DMS 273 treated with DMSO at 0.1 percent for 48 hours (cell line): ENCODE measurements around the gene SIM2.
A peak's percentile ranks its signal among the peaks of the same experiment; 100 is the strongest.
"Not testable (repeated sequence)": the region's sequence is repeated elsewhere in the genome, so short reads cannot be mapped to it uniquely, and the experiment has no call there.

Source experiments
- DNase-seq: peaks from one replicate; lab custom pipeline; 2025; lab: John Stamatoyannopoulos, UW

The SIM2 gene, protein sequence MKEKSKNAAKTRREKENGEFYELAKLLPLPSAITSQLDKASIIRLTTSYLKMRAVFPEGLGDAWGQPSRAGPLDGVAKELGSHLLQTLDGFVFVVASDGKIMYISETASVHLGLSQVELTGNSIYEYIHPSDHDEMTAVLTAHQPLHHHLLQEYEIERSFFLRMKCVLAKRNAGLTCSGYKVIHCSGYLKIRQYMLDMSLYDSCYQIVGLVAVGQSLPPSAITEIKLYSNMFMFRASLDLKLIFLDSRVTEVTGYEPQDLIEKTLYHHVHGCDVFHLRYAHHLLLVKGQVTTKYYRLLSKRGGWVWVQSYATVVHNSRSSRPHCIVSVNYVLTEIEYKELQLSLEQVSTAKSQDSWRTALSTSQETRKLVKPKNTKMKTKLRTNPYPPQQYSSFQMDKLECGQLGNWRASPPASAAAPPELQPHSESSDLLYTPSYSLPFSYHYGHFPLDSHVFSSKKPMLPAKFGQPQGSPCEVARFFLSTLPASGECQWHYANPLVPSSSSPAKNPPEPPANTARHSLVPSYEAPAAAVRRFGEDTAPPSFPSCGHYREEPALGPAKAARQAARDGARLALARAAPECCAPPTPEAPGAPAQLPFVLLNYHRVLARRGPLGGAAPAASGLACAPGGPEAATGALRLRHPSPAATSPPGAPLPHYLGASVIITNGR

GRCh38 chr21:36698981-36699545, at the start of gene SIM2:
Gene SIM2, plus strand, starts transcription at chr21:36699115. Its CDS starts 632 bp downstream, at chr21:36699747.
- DNase-seq = no peak

DNA sequence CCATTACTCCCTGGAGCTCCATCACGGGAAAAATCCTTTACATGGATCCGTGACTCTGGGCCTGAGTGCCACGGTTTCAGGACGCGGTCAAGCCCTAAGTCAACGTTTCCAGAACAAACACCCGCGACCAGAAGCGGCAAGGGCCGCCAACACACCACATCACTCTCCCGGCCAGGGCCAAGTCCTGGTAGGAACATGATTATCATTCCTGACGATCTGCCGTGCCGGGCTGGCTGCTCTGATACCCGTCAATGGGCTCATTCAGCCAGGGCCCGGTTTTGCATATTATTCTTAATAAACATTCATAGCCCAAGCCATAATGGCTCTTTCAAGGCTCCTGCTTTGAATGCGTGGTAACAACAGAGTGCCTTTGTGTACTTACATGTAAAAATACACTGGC, 44.6 kb upstream of the SIM2 start:
- no peak for DNase-seq

- DNase-seq = no peak
Observed at GRCh38 chr21:36654796-36655325, 44.1 kb upstream of the SIM2 start.

DNA sequence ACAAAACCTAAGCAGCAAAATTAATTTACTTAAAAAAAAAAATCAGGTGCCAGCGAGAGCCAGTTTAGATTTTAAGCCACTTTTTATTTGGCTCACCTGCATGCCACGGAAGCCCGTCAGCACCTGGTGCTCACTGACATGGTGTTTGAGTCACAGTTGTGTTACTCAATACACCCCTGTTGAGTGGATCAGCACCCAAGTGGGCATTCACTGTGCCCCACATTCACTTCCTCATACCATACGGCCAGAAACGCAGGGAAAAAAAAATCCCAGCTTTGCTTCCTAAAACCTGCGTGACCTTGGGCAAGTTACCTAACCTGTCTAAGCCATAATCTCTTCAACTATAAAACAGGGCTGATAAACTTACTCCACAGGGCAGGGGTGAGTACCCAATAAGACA, 42.8 kb upstream of the SIM2 start:
- no peak for DNase-seq

DNA sequence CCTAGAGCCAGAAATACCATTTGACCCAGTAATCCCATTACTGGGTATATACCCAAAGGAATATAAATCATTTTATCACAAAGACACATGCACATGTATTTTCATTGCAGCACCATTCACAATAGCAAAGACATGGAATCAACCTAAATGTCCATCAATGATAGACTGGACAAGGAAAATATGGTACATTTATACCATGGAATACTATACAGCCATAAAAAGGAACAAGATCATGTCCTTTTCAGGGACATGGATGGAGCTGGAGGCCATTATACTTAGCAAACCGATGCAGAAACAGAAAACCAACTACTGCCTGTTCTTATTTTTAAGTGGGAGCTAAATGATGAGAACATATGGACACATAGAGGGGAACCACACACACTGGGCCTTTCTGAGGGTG, 41.6 kb upstream of the SIM2 start:
- DNase-seq = not testable (repeated sequence)

- no peak for DNase-seq
Observed at GRCh38 chr21:36657999-36658398, 40.9 kb upstream of the SIM2 start.

GRCh38 chr21:36658926-36659325, 40.0 kb upstream of the SIM2 start:
- DNase-seq = no peak

DNA sequence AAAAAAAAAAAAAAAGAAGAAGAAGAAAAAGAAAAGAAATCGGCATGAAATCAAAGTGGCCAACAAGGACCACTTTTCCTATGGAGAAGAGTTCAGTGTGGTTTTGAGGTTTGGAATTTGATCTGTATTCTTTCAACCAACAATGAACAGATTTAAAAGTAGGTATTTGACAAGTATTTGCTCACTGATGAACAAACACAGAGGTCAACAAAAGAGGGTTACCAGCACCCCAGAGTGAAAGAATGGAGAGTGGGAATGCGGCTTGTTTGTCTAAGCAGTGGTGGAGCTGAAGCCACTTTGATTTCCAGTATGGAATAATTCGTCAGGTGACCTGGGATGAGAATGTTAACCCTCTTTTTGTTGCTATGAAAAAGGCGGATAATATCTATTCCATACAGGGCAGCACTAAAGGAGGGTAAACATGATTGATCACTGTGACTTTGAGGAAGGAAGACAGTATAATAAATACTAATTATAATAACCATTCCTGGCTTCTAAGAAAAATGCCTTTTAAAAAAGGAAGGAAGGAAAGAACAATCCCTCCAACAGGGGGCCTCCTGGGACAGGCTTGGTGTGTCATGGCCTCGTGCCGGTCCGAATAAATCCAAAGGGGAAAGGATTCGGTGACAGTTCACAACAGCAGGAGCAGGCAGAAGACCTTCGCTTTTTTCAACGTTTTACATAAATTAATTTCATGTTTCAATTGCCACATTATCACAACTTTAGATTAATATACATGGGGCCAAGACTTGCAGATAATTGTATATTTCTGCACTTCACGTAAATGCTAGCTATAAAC, 37.2 kb upstream of the SIM2 start:
- peak; percentile 6 for DNase-seq

- no peak for DNase-seq
Observed at GRCh38 chr21:36663033-36663855, 35.7 kb upstream of the SIM2 start.

GRCh38 chr21:36664662-36664990, 34.3 kb upstream of the SIM2 start:
- DNase-seq = no peak

DNA sequence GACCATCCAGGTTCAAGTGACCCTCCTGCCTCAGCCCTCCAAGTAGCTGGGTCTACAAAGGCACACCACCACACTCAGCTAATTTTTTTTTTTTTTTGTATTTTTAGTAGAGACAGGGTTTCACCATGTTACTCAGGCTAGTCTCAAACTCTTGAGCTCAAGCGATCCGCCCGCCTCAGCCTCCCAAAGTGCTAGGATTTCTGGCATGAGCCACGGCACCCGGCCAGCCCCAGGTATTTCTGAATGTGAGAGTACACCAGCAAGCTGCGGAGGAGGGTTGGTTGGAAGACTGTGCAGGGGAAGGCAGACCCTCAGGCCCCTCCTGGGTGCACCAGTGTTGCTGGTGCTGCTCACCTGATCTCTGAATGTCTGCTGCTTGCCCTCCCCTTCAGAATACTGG, 33.1 kb upstream of the SIM2 start:
- DNase-seq = no peak

GRCh38 chr21:36668713-36669112, 30.2 kb upstream of the SIM2 start:
- no peak for DNase-seq

DNA sequence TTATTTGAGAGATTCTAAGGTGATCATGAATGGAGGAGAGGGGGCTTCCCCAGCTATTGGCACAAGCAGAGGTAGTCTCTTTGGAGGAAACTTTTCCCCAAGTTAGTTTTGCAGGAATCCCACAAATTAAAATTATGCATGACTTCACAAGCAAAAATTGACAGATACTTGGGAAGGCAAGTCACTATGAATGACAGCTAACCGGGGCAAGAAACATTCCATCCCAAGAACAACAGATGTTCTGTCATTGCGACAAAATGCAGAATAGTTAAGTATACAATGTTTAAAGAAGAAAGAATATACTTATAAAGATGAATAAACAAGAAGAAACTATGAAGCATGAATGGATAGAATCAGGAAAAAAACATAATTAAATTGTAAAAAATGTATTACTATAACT, 27.1 kb upstream of the SIM2 start:
- DNase-seq = no peak

DNA sequence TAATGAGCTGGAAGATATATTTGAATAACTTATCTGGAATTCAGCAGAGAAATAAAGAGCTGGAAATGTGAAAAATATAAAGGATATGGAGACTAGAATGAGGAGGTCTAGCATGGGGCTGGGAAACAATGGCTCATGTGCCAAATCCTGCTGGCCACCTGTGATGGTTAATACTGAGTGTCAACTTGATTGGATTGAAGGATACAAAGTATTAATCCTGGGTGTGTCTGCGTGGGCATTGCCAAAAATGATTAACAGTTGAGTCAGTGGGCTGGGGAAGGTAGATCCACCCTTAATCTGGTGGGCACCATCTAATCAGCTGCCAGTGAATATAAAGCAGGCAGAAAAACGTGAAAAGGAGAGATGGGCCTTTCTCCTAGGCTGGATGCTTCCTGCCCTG, 26.6 kb upstream of the SIM2 start:
- not testable (repeated sequence) for DNase-seq

DNA sequence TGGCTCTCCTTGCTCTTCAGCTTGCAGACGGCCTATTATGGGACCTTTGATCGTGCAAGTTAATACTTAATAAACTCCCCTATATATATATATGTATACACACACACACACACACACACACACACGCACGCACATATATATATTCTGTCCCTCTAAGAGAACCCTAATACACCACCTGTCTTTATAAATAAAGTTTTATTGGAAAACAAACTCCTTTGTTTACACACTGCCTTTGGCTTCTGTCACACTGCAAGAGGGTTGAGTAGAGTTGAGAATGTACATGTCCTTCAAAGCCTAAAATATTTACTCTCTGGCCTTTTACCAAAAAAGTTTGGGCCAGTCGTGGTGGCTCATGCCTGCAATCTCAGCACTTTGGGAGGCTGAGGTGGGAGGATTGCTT, 26.2 kb upstream of the SIM2 start:
- DNase-seq = no peak

DNA sequence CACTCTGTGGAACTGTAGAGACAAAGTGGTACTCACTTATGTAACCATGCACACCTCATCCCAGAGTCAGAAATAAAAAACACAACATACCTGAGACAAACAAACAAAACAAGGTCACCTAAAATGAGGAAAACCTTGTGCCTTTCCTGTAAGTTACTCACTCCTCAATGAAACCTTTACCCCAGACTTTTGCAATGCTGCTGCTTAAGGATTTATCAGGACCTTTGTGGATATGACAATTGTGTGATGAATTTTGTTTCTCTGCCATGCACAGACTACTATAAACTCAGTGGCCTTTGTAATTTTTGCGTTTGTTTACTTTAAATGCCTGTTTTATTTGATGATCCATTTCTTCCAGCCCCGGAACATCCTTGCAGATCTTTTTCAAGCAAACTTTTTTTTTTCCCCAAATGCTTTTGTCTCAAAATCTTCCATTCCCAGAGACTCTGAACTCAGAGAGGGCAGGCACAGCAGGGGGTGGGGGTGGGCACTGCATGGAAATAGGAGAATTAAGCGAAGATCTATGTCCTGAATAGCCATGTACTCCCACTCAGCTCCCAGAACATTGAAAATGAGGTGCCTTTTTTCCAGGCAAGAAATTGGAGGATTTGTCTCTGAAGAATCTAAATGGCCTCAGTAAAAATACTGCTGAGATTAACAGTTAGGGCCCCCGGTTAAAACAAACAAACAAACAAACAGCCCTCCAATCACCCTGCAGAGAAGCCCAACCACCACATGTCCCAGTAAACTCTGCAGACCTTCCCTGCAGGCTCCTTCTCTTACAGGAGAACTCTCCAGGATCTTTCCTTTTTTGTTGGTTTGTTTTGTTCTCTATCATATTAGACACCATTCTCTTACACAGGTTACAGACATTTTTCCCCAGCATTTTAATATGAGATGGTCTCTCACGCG, 22.6 kb upstream of the SIM2 start:
- DNase-seq = no peak

GRCh38 chr21:36677443-36677842, 21.5 kb upstream of the SIM2 start:
- no peak for DNase-seq

- no peak for DNase-seq
Observed at GRCh38 chr21:36678538-36678937, 20.4 kb upstream of the SIM2 start.

GRCh38 chr21:36681117-36681631, 17.7 kb upstream of the SIM2 start:
- no peak for DNase-seq
